GM12878 (cell line): ENCODE measurements around the gene RETN. TPM values are rescaled to one million over a fixed set of nuclear protein-coding genes. Genes with fewer than 3 reads are reported as not detected.

ENCODE experiments used
- ATF3 ChIP-seq: IDR thresholded peaks from 2 replicates; pipeline ENCODE4 v1.6.1; 2011; ENCODE audit warnings: low read depth, mild to moderate bottlenecking, low read length, moderate library complexity, borderline replicate concordance; ENCODE audit errors: extremely low read depth
- DPF2 ChIP-seq: fragments of 450-650 bp; IDR thresholded peaks from 2 replicates; pipeline ENCODE4 v1.6.1; 2017; ENCODE audit warnings: mild to moderate bottlenecking
- EGR1 ChIP-seq, 2 experiments: IDR thresholded peaks; 1 replicate in 1 of 2; 2 replicates in 1 of 2; pipeline ENCODE4 v1.6.1; 2011 to 2012; ENCODE audit warnings: low read depth in 2 of 2, low read length in 2 of 2, borderline replicate concordance in 1 of 2, mild to moderate bottlenecking in 1 of 2, moderate library complexity in 1 of 2
- EZH2 ChIP-seq: IDR thresholded peaks from 2 replicates; pipeline ENCODE4 v1.6.1; 2012; ENCODE audit warnings: low read depth, mild to moderate bottlenecking, control low read depth, inconsistent platforms, low read length, borderline replicate concordance; ENCODE audit not compliant: control insufficient read depth
- HSF1 ChIP-seq: fragments of 150-350 bp; IDR thresholded peaks from 2 replicates; pipeline ENCODE4 v1.6.1; 2014; ENCODE audit warnings: mild to moderate bottlenecking, low read depth, low read length
- JUNB ChIP-seq: IDR thresholded peaks from 2 replicates; pipeline ENCODE4 v1.6.1; 2016; ENCODE audit warnings: antibody characterized with exemption, mild to moderate bottlenecking
- MAX ChIP-seq: IDR thresholded peaks from 2 replicates; pipeline ENCODE4 v1.6.1; 2012; ENCODE audit warnings: low read depth, low read length, improper control_type of control experiment
- RAD51 ChIP-seq: fragments of 450-650 bp; IDR thresholded peaks from 2 replicates; pipeline ENCODE4 v1.6.1; 2016; ENCODE audit warnings: moderate library complexity, mild to moderate bottlenecking, inconsistent platforms
- REST ChIP-seq: IDR thresholded peaks from 2 replicates; pipeline ENCODE4 v1.6.1; 2012; ENCODE audit warnings: mild to moderate bottlenecking, low read depth, low read length
- SMC3 ChIP-seq: IDR thresholded peaks from 2 replicates; pipeline ENCODE4 v1.6.1; 2011; ENCODE audit warnings: low read length, improper control_type of control experiment, borderline replicate concordance
- TCF12 ChIP-seq: IDR thresholded peaks from 2 replicates; pipeline ENCODE4 v1.6.1; 2011; ENCODE audit warnings: low read depth, mild to moderate bottlenecking, low read length
- polyA plus RNA-seq, 11 experiments: library from polyadenylated mRNA; depleted of rRNA in 4 of 11; unstranded in 6 of 11; stranded (reverse) in 5 of 11; fragments of >200 nt; fragmentation: Nextera tagmentation in 4 of 11; fragmentation: Illumina TruSeq in 1 of 11; extraction: Ambion mirVana in 4 of 11; extraction: Trizol in 1 of 11; gene quantifications; 1 replicate in 1 of 11; 2 replicates in 10 of 11; pipeline versions ENCODE4 v1.2.1 to v1.2.3, GENCODE V29; 2011 to 2016; ENCODE audit warnings: inconsistent platforms in 2 of 11, missing spikeins in 2 of 11, low read depth in 1 of 11
- total RNA-seq, 4 experiments: library from RNA; depleted of rRNA in 3 of 4; stranded (reverse); fragments of >200 nt in 3 of 4; fragmentation: Illumina TruSeq in 1 of 4; extraction: Trizol in 1 of 4; gene quantifications; 2 replicates each; pipeline versions ENCODE4 v1.2.1 to v1.2.3, GENCODE V29; 2013 to 2021

The RETN gene
- total and polyA plus RNA-seq, 10 of the 15 experiments (the other 5 are each of a cell fraction or from before 2014, with no cell fraction given), result 0.26 TPM; not detected in 9

GRCh38 chr19:7633698-7634097, 35.2 kb upstream of the RETN start, which contains the start of gene PCP2 (continued):
- no peak for TF ChIP-seq HSF1
- no peak for TF ChIP-seq ATF3
- TF ChIP-seq SMC3, result no peak
- TF ChIP-seq DPF2, result no peak
- TF ChIP-seq JUNB, result no peak
- TF ChIP-seq REST, result no peak
- TF ChIP-seq TCF12, result no peak
- no peak for TF ChIP-seq MAX
- no peak for TF ChIP-seq EGR1 (IDR thresholded peaks at IDR 0.05; ENCODE audit: borderline replicate concordance in 1 of 2, low read depth in 2 of 2, low read length in 2 of 2)
- TF ChIP-seq RAD51, result no peak
- no peak for TF ChIP-seq EZH2
